GM13977 (cell line): ENCODE data around the gene FBN2.

Experiments used
- DNase-seq: peaks from one replicate; pipeline ENCODE4 v3.0.0; 2012; ENCODE audit warnings: low spot score
- in situ Hi-C: fragments of 300-500 bp; cut with MboI; formaldehyde crosslinking; loops from one replicate; pipeline ENCODE4 v1.12.0; 2022; ENCODE audit warnings: low sequenced_read_pairs, low pct_unique_long_range_greater_than_20kb, mixed read lengths, inconsistent platforms; ENCODE audit not compliant: unreplicated experiment
- TF ChIP-seq, protein P1 (sequence below): IDR thresholded peaks from 2 replicates; pipeline ENCODE4 v1.5.1; 2012; ENCODE audit warnings: mild to moderate bottlenecking, control low read depth; ENCODE audit not compliant: insufficient read depth; ENCODE audit errors: extremely low read depth, missing control alignments

Gene FBN2

DNA sequence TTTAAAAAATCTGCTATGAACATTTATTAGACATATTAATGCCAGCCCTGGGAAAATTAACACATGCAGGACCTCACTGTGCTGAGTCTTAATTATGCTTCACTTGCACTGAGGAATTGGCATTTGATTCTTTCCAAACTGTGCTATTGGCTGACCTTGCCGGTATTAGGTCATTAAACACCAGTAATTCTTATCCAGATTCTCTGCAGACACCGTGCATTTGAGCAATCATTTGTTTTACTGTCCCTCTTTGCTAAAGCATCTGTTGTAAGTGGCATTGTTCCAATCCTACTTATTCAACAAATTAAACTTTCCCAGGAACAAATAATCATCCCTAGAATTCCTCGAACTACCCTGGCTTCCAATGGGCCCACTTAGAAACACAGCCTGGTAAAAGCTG lies 309.5 kb downstream of the FBN2 start:
- no peak for DNase-seq
- in situ Hi-C loops = no loop called here
- TF ChIP-seq, protein P1, sequence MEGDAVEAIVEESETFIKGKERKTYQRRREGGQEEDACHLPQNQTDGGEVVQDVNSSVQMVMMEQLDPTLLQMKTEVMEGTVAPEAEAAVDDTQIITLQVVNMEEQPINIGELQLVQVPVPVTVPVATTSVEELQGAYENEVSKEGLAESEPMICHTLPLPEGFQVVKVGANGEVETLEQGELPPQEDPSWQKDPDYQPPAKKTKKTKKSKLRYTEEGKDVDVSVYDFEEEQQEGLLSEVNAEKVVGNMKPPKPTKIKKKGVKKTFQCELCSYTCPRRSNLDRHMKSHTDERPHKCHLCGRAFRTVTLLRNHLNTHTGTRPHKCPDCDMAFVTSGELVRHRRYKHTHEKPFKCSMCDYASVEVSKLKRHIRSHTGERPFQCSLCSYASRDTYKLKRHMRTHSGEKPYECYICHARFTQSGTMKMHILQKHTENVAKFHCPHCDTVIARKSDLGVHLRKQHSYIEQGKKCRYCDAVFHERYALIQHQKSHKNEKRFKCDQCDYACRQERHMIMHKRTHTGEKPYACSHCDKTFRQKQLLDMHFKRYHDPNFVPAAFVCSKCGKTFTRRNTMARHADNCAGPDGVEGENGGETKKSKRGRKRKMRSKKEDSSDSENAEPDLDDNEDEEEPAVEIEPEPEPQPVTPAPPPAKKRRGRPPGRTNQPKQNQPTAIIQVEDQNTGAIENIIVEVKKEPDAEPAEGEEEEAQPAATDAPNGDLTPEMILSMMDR = no peak

DNA sequence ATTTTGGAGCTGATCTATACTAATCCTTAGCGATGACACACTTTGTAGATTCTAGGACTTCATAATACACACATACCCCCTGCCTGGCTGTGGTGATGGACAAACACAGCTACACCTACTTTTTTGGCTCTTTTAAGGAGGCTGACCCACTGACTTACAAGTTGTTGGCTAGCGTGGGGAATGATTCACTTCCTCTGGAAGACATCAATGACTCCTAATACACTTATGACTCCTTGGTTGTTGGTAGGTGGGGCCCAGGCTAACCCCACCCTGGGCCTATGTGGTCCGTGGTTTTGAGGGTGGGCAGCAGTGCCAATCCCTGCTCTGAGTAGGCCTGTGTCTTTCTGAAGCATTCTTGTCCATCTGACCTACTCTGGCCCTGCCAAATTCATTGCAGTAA lies 310.0 kb downstream of the FBN2 start:
- TF ChIP-seq, protein P1 = no peak
- in situ Hi-C loops = no loop called here
- DNase-seq = no peak

DNA sequence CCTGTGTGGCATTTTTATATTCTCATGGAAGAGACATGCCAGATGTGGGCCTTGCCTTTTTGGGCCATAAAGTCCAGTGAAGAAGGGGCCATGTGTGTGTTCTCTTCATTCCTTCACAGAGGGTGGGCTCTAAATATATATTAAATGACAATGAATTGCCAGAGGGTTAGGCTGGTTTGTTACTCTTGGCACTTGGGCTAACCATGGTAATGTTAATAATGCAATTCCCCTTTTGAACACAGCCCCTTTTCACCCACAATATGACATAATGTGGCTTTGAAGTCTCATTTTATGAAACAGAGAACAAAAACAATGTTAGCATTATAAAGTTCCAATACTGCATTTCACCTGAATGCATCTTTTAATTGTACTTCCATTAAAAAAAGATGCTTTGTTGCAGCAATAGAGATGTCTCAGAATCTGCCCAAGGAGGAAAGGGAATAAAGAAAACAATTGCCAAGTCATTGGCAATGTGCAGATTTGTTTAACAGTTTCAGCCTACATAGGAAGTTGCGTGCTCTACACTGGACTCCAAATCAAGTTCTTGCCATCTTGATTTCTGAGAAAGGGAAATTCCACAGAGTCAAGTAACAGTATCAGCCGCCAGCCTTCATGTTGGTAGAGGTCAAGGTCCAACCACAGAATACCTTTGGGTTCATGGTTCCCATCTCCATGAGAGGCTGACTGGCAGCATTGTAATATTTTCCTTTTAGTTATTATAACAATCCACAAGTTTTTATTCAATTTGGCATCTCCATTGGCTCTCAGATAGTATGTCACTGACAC lies 312.6 kb downstream of the FBN2 start:
- no peak for DNase-seq
- in situ Hi-C loops = no loop called here
- TF ChIP-seq, protein P1 = no peak

DNA sequence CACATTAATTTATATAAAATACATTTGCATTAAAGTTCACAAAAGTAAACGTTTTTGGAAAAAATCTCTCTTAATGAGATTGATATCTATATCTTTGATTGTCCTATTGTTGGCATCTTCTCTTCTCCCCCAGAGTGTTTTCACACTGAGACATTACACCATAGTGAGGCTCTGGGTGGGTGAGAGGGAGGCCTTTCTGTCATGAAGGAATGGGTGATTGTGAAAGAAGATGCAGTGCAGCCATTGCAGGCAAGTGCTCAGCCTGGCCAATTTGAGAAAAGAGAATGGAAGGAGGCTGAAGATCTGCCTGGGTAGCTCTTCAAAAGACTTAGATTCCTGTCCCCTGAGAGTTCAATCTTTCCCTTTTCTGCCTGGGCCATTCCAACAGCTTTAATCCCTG lies 313.7 kb downstream of the FBN2 start:
- in situ Hi-C loops = loop anchor here (25.0 kb wide), 1 partner anchor 613 kb away; no protein-coding TSS in a partner anchor
- no peak for DNase-seq
- TF ChIP-seq, protein P1 = no peak

DNA sequence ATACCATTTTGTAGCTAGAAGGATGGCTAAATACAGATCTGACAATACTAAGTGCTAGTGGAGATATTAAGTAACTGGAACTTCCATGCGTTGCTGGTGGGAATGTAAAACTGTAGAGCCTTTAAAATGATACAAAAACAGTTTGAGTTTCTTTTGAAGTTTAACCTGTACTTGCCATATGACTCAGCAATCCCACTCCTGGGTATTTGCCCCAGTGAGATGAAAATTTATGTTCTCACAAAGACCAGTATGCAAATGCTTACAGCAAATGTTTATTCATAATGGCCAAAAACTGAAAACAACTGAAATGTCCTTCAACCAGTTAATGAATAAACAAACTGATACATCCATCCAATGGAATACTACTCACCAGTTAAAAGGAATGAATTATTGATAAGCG lies 317.2 kb downstream of the FBN2 start:
- in situ Hi-C loops = loop anchor here (25.0 kb wide), 1 partner anchor 616 kb away; no protein-coding TSS in a partner anchor
- no peak for DNase-seq

DNA sequence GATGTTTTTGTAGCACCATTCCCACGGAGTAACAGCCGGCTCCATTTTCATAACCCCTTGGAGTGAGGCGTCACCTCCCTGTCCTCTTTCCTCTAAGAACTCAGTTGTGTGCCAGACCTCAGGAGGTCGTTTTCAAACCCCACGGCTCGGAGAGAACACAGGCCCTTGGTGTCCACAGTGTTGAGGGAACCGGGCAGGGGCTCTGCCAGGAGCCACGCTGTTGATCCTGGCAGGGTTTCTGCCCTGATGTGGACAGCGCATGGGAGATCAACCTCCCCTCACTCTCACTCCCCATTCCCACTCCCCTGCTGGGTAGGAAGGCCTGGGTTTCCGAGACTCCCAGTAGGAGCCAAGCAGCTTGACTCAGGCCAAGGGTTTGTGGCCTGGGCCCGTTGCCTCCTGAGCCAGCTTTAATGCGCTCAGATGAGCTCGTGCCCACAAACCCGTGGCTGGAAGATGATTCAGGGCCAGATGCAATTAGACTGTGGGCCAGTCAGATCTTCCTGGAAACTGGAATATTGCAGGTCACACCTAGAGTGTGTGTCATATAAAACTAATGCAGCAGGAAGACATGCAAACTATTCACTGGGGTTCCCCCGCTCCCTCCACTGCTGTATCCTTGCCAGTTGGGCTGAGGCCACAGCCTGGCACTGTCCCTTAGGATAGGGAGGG lies 321.0 kb downstream of the FBN2 start:
- TF ChIP-seq, protein P1 = no peak
- no peak for DNase-seq
- in situ Hi-C loops = loop anchor here (25.0 kb wide), 1 partner anchor 620 kb away; no protein-coding TSS in a partner anchor

More for the DNA sequence above, 317.2 kb downstream of the FBN2 start:
- TF ChIP-seq, protein P1 = no peak
